Measurements from ENCODE around the gene OR52B6. TPM values are rescaled to one million over a fixed set of nuclear protein-coding genes. Genes with fewer than 3 reads are reported as not detected.

Gene OR52B6
- total RNA-seq, 2 experiments from 2014 or later = not detected

GRCh38 chr11:5553343-5553742 lies 27.3 kb upstream of the OR52B6 start:
- no TSS peak for BruUV-seq (replicated peaks)
- no peaks in the 10 kb centered on the region for H3K79me2 ChIP-seq (ENCODE audit: insufficient read depth, low read depth, low read length)
- CTCF ChIA-PET (ENCODE audit: unreplicated experiment) = no interaction called here
- POLR2A ChIA-PET = no interaction called here
- TF ChIP-seq CTCF (conservative IDR thresholded peaks at IDR 0.05; ENCODE audit: low read length) (peak; percentile 50), EZH2phosphoT487 (IDR thresholded peaks at IDR 0.05; ENCODE audit: borderline replicate concordance, low read depth, low read length) (no peak)
- no peak overlapping the region for H3K4me2 ChIP-seq (ENCODE audit: low read length)
- intact Hi-C loops (cut with micrococcal nuclease; ENCODE audit: unreplicated experiment) = no loop called here
- no peaks in the 10 kb centered on the region for H3K36me3 ChIP-seq (ENCODE audit: insufficient read depth, low read length)
- H3K4me3 ChIP-seq (ENCODE audit: low read depth, low read length, poor library complexity, severe bottlenecking) = no peak overlapping the region
- no peaks in the 10 kb centered on the region for H3K4me1 ChIP-seq (ENCODE audit: insufficient read depth, low read length, poor library complexity, severe bottlenecking)
- no peak overlapping the region for H2AFZ ChIP-seq (ENCODE audit: low read length)
- H3K27ac ChIP-seq (ENCODE audit: low read depth, low read length, poor library complexity, severe bottlenecking) = no peak overlapping the region
- H3K9me2 ChIP-seq (ENCODE audit: insufficient read depth, low read length) = no peaks in the 10 kb centered on the region
- DNase-seq (ENCODE audit: low spot score) = no peak
- H3K9me3 ChIP-seq (ENCODE audit: low read length) = no peaks in the 10 kb centered on the region
- no peaks in the 10 kb centered on the region for H4K20me1 ChIP-seq (ENCODE audit: insufficient read depth, low read length)

GRCh38 chr11:5556596-5557188 lies 24.0 kb upstream of the OR52B6 start:
- H3K9me3 ChIP-seq (ENCODE audit: low read length) = no peaks in the 10 kb centered on the region
- no peak overlapping the region for H3K4me3 ChIP-seq (ENCODE audit: low read depth, low read length, poor library complexity, severe bottlenecking)
- intact Hi-C loops (cut with micrococcal nuclease; ENCODE audit: unreplicated experiment) = no loop called here
- no peaks in the 10 kb centered on the region for H3K9me2 ChIP-seq (ENCODE audit: insufficient read depth, low read length)
- no TSS peak for BruUV-seq (replicated peaks)
- no peaks in the 10 kb centered on the region for H3K4me1 ChIP-seq (ENCODE audit: insufficient read depth, low read length, poor library complexity, severe bottlenecking)
- H3K79me2 ChIP-seq (ENCODE audit: insufficient read depth, low read depth, low read length) = no peaks in the 10 kb centered on the region
- no peaks in the 10 kb centered on the region for H4K20me1 ChIP-seq (ENCODE audit: insufficient read depth, low read length)
- no peak for DNase-seq (ENCODE audit: low spot score)
- no peak overlapping the region for H3K27ac ChIP-seq (ENCODE audit: low read depth, low read length, poor library complexity, severe bottlenecking)
- no peak overlapping the region for H2AFZ ChIP-seq (ENCODE audit: low read length)
- ChIA-PET CTCF (ENCODE audit: unreplicated experiment) (no interaction called here), POLR2A (interaction anchor here (0.6 kb wide), 2 partner anchors 24 to 804 kb away, joined by 3 to 4 read pairs; no protein-coding TSS in a partner anchor)
- H3K4me2 ChIP-seq (ENCODE audit: low read length) = no peak overlapping the region
- no peaks in the 10 kb centered on the region for H3K36me3 ChIP-seq (ENCODE audit: insufficient read depth, low read length)
- TF ChIP-seq EZH2phosphoT487 (IDR thresholded peaks at IDR 0.05; ENCODE audit: borderline replicate concordance, low read depth, low read length) = no peak
- no peak for TF ChIP-seq CTCF (conservative IDR thresholded peaks at IDR 0.05; ENCODE audit: low read length)

- H3K36me3 ChIP-seq (ENCODE audit: insufficient read depth, low read length) = no peaks in the 10 kb centered on the region
- H3K4me3 ChIP-seq (ENCODE audit: low read depth, low read length, poor library complexity, severe bottlenecking) = no peak overlapping the region
- H4K20me1 ChIP-seq (ENCODE audit: insufficient read depth, low read length) = no peaks in the 10 kb centered on the region
- H3K27ac ChIP-seq (ENCODE audit: low read depth, low read length, poor library complexity, severe bottlenecking) = no peak overlapping the region
- no peaks in the 10 kb centered on the region for H3K9me2 ChIP-seq (ENCODE audit: insufficient read depth, low read length)
- BruUV-seq (replicated peaks) = no TSS peak
- H2AFZ ChIP-seq (ENCODE audit: low read length) = no peak overlapping the region
- no peak overlapping the region for H3K4me2 ChIP-seq (ENCODE audit: low read length)
- intact Hi-C loops (cut with micrococcal nuclease; ENCODE audit: unreplicated experiment) = no loop called here
- H3K4me1 ChIP-seq (ENCODE audit: insufficient read depth, low read length, poor library complexity, severe bottlenecking) = no peaks in the 10 kb centered on the region
- DNase-seq (ENCODE audit: low spot score) = no peak
- TF ChIP-seq CTCF (conservative IDR thresholded peaks at IDR 0.05; ENCODE audit: low read length) (no peak), EZH2phosphoT487 (IDR thresholded peaks at IDR 0.05; ENCODE audit: borderline replicate concordance, low read depth, low read length) (no peak)
- no peaks in the 10 kb centered on the region for H3K79me2 ChIP-seq (ENCODE audit: insufficient read depth, low read depth, low read length)
- POLR2A ChIA-PET = interaction anchor here (1.4 kb wide), 1 partner anchor 73 kb away, joined by 3 read pairs; no protein-coding TSS in a partner anchor
- H3K9me3 ChIP-seq (ENCODE audit: low read length) = no peaks in the 10 kb centered on the region
- CTCF ChIA-PET (ENCODE audit: unreplicated experiment) = no interaction called here
Measured at GRCh38 chr11:5557751-5558150, 22.9 kb upstream of the OR52B6 start.
